ENCODE results near the gene UBE3B.

The UBE3B gene

DNA sequence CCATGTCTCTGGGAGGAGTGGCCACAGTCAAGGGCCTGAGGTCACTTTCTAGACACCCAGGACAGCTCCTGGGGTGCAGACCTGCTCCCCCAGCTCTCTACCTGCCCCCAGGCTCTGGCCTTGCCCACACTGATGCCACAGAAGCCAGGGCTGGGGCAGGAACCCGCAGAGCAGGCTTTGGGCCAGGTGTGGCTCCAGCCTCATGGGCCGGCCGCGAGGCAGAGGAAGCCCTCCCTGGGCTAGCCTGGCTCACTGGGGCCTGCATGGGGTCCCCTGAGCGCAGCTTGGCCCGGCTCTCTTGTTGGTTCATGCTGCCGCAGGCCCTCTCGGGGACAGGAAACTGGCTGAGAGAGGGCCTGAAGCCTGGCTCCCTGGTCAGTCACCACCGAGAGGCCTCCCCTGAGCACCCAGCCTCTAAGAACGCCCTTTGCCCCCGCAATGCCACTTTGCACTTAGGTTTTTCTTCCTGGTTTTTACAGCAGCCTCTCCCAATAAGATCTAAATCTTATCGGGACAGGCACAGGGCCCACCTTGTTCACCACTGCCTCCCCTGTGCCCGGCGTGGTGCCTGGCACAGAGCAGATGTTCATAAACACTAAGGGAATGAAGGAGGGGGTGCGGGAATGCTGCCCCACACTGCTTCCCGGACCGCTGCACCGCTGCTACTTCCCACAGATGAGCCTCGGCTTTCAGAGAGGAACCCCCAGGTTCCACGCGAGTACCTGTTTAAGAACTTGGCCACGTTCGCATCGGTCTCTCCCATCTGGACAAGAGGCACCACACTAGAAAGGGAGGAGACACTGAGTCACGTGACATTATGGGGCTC lies 81.2 kb downstream of the UBE3B start:
- Histone ChIP-seq H3K36me3 (ENCODE audit: insufficient read depth, insufficient read length, low read length) (peaks cover 47% of the 10 kb centered on the region), H3K9me3 (ENCODE audit: insufficient read depth, low read length) (no peaks in the 10 kb centered on the region), H3K4me3 (ENCODE audit: insufficient read length, low read depth) (no peak overlapping the region), H3K27me3 (ENCODE audit: insufficient read depth, insufficient read length) (no peaks in the 10 kb centered on the region), H3K9ac (ENCODE audit: insufficient read length, low read depth) (peak overlapping the region; percentile 6), H3K4me1 (ENCODE audit: insufficient read depth, insufficient read length) (peaks cover 3% of the 10 kb centered on the region)
- TF ChIP-seq SUZ12 (IDR thresholded peaks at IDR 0.05; ENCODE audit: extremely low read depth, insufficient read depth, insufficient read length) = no peak
- TF ChIP-seq YY1 (IDR thresholded peaks at IDR 0.05; ENCODE audit: insufficient read depth, insufficient read length) = no peak
- TF ChIP-seq ZNF274 (IDR thresholded peaks at IDR 0.05; ENCODE audit: low read depth, low read length) = no peak
- DNase-seq (ENCODE audit: low read depth, low spot score) = no peak

DNA sequence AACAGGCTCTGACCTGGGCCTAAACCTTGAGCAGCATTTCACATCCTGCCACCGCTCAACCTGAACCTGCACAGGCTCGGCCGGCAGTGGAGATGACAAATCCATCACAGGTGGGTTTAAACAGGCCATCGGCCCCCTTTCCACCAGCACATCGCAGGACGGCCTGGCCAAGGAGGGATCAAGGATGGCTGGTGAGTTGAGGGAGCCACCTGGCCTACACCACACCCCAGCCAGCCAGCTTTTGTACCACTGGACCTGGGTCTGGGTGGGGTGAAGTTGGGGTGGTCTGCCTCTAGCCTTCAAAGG lies 81.7 kb downstream of the UBE3B start:
- Histone ChIP-seq H3K9me3 (ENCODE audit: insufficient read depth, low read length) (no peaks in the 10 kb centered on the region), H3K36me3 (ENCODE audit: insufficient read depth, insufficient read length, low read length) (peaks cover 52% of the 10 kb centered on the region), H3K9ac (ENCODE audit: insufficient read length, low read depth) (peak overlapping the region; percentile 6), H3K27me3 (ENCODE audit: insufficient read depth, insufficient read length) (no peaks in the 10 kb centered on the region), H3K4me3 (ENCODE audit: insufficient read length, low read depth) (no peak overlapping the region), H3K4me1 (ENCODE audit: insufficient read depth, insufficient read length) (no peaks in the 10 kb centered on the region)
- TF ChIP-seq YY1 (IDR thresholded peaks at IDR 0.05; ENCODE audit: insufficient read depth, insufficient read length) (no peak), SUZ12 (IDR thresholded peaks at IDR 0.05; ENCODE audit: extremely low read depth, insufficient read depth, insufficient read length) (no peak), ZNF274 (IDR thresholded peaks at IDR 0.05; ENCODE audit: low read depth, low read length) (no peak)
- DNase-seq (ENCODE audit: low read depth, low spot score) = no peak

DNA sequence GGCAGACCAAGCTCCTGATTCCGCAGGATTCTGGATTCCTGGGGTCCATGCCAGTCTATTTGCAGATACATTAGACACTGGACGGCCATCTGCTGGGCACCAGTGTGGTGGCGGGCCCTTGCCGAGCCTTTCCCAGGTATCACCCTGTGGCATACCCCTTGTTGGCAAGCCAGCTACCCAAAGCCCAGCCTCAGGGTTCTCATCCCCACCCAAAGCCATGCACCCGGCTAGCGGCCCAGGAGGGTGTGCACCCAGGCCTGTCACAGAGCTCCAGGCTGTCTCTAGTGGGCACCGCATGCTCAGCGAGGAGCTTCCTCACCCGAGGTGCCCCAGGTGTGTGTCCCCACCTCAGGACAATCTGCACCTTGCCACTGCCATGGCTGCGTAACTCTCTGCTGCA lies 82.2 kb downstream of the UBE3B start:
- Histone ChIP-seq H3K27me3 (ENCODE audit: insufficient read depth, insufficient read length) (no peaks in the 10 kb centered on the region), H3K4me3 (ENCODE audit: insufficient read length, low read depth) (no peak overlapping the region), H3K36me3 (ENCODE audit: insufficient read depth, insufficient read length, low read length) (peaks cover 56% of the 10 kb centered on the region), H3K4me1 (ENCODE audit: insufficient read depth, insufficient read length) (no peaks in the 10 kb centered on the region), H3K9ac (ENCODE audit: insufficient read length, low read depth) (no peak overlapping the region), H3K9me3 (ENCODE audit: insufficient read depth, low read length) (no peaks in the 10 kb centered on the region)
- no peak for DNase-seq (ENCODE audit: low read depth, low spot score)
- TF ChIP-seq ZNF274 (IDR thresholded peaks at IDR 0.05; ENCODE audit: low read depth, low read length) (no peak), SUZ12 (IDR thresholded peaks at IDR 0.05; ENCODE audit: extremely low read depth, insufficient read depth, insufficient read length) (no peak), YY1 (IDR thresholded peaks at IDR 0.05; ENCODE audit: insufficient read depth, insufficient read length) (no peak)

DNA sequence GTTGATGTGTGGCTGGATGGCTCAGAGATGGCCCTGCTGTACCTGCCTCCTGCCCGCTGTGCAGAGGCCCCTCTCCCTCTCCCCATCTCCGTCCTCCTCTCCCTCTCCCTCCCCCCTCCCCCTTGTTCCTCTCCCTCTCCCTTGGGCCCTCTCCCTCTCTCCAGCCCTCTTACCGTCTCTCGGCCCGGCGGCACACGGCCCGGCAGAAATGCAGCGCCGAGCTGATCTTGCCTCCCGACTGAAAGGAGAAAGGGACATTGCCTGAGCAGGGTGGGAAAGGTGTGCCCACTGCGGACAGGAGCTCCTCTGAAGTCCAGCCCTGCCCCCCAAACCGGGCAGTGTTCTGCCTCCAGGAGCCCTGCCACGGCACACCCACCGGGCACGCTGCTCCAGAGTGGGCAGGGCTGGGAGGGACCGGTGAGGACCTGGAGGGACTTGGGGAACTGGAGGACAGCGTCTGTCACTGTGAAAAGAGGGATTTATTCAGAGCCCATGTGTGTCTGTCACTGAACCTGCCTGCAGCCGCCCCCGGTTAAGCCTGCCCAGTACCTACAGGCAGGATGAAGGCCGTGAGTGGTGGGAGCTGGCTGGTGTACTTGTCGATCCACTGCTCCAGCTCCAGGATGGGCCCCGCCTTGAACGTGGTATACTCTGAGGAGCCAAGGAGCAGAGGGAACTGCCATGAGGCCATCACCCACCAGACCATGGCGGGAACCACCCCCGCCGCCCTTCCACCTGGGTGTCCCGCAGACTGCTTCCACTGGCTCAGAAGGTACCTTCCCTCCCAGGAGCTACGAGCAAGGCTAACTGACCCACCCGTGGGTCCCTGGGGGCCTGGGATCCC lies 83.7 kb downstream of the UBE3B start:
- Histone ChIP-seq H3K27me3 (ENCODE audit: insufficient read depth, insufficient read length) (no peaks in the 10 kb centered on the region), H3K9me3 (ENCODE audit: insufficient read depth, low read length) (no peaks in the 10 kb centered on the region), H3K9ac (ENCODE audit: insufficient read length, low read depth) (no peak overlapping the region), H3K4me1 (ENCODE audit: insufficient read depth, insufficient read length) (no peaks in the 10 kb centered on the region), H3K4me3 (ENCODE audit: insufficient read length, low read depth) (no peak overlapping the region), H3K36me3 (ENCODE audit: insufficient read depth, insufficient read length, low read length) (peaks cover 70% of the 10 kb centered on the region)
- TF ChIP-seq YY1 (IDR thresholded peaks at IDR 0.05; ENCODE audit: insufficient read depth, insufficient read length) (no peak), SUZ12 (IDR thresholded peaks at IDR 0.05; ENCODE audit: extremely low read depth, insufficient read depth, insufficient read length) (no peak), ZNF274 (IDR thresholded peaks at IDR 0.05; ENCODE audit: low read depth, low read length) (no peak)
- no peak for DNase-seq (ENCODE audit: low read depth, low spot score)

DNA sequence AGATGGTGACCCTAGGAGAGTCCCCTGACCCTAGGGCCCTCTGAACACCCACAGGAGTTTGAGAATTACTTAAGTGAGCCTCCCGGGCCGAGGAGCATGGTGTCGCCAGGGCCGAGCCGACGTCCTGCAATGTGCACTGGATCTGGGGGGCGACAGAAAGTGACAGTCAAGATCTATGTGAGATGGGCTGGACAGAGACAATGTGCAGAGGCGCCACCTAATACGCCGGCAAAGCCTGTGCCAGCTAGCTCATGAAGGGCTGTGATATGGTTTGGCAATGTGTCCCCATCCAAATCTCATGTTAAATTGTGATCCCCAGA lies 84.2 kb downstream of the UBE3B start:
- TF ChIP-seq ZNF274 (IDR thresholded peaks at IDR 0.05; ENCODE audit: low read depth, low read length) = no peak
- no peak for TF ChIP-seq SUZ12 (IDR thresholded peaks at IDR 0.05; ENCODE audit: extremely low read depth, insufficient read depth, insufficient read length)
- no peak for TF ChIP-seq YY1 (IDR thresholded peaks at IDR 0.05; ENCODE audit: insufficient read depth, insufficient read length)
- Histone ChIP-seq H3K4me1 (ENCODE audit: insufficient read depth, insufficient read length) (peaks cover 4% of the 10 kb centered on the region), H3K9me3 (ENCODE audit: insufficient read depth, low read length) (no peaks in the 10 kb centered on the region), H3K36me3 (ENCODE audit: insufficient read depth, insufficient read length, low read length) (peaks cover 73% of the 10 kb centered on the region), H3K27me3 (ENCODE audit: insufficient read depth, insufficient read length) (no peaks in the 10 kb centered on the region), H3K9ac (ENCODE audit: insufficient read length, low read depth) (no peak overlapping the region), H3K4me3 (ENCODE audit: insufficient read length, low read depth) (no peak overlapping the region)
- no peak for DNase-seq (ENCODE audit: low read depth, low spot score)

DNA sequence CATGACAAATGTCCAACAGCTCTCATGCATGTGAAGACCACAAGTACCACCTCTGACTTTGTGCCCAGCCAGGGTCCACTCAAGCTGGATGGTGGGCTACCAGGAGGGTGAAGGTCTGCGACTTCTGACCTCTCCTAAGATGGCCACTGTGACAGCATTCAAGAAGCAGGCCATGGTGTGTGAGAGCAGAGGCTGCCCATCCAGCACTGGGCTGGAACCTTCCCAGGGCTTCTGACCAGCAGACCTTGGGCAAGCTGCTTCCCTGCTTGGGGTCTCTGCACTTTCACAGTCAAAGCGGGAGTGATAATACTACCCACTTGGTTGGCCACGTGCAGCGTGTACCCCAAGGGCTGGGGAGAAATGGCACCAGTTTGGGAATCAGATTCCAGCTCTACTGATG lies 85.4 kb downstream of the UBE3B start:
- Histone ChIP-seq H3K27me3 (ENCODE audit: insufficient read depth, insufficient read length) (no peaks in the 10 kb centered on the region), H3K4me1 (ENCODE audit: insufficient read depth, insufficient read length) (peaks cover 5% of the 10 kb centered on the region), H3K9ac (ENCODE audit: insufficient read length, low read depth) (no peak overlapping the region), H3K4me3 (ENCODE audit: insufficient read length, low read depth) (no peak overlapping the region), H3K9me3 (ENCODE audit: insufficient read depth, low read length) (no peaks in the 10 kb centered on the region), H3K36me3 (ENCODE audit: insufficient read depth, insufficient read length, low read length) (peaks cover 73% of the 10 kb centered on the region)
- TF ChIP-seq YY1 (IDR thresholded peaks at IDR 0.05; ENCODE audit: insufficient read depth, insufficient read length) (no peak), SUZ12 (IDR thresholded peaks at IDR 0.05; ENCODE audit: extremely low read depth, insufficient read depth, insufficient read length) (no peak), ZNF274 (IDR thresholded peaks at IDR 0.05; ENCODE audit: low read depth, low read length) (no peak)
- no peak for DNase-seq (ENCODE audit: low read depth, low spot score)

Data from NT2/D1 (cell line).